H1 (cell line): ENCODE data around the gene ETF1. TPM values are rescaled to one million over a fixed set of nuclear protein-coding genes. Genes with fewer than 3 reads are reported as not detected.

Source experiments
- CTCF ChIA-PET: fragments of 300-600 bp; sonication (Branson Sonifier 250); formaldehyde crosslinking; loops from one replicate; lab custom pipeline; 2021; ENCODE audit not compliant: partially characterized antibody; lab: Charles Lee
- POLR2A ChIA-PET: fragments of 300-600 bp; sonication (Branson Sonifier 250); formaldehyde crosslinking; loops from one replicate; lab custom pipeline; 2021; ENCODE audit warnings: inconsistent platforms; ENCODE audit not compliant: partially characterized antibody; lab: Charles Lee
- DNase-seq, 2 experiments: peaks; one replicate each; pipeline versions ENCODE4 v3.0.0 to v3.0.0-alpha.2; 2010 to 2022; ENCODE audit warnings: low spot score in 2 of 2, low read depth in 1 of 2, mixed read lengths in 1 of 2
- FAIRE-seq: peaks from 2 replicates; lab custom pipeline; 2011; peaks lifted over from hg19 to GRCh38; lab: Jason Lieb, UNC
- H2AFZ ChIP-seq: 2 replicates; pipeline ENCODE4 v1.8.1; 2012; ENCODE audit warnings: low read length, inconsistent platforms
- H2AK5ac ChIP-seq: 2 replicates; pipeline ENCODE4 v1.6.1; 2013; ENCODE audit warnings: low read depth, low read length
- H2BK120ac ChIP-seq: replicated peaks from 2 replicates; pipeline ENCODE3; 2013; ENCODE audit warnings: low read depth, low read length, inconsistent platforms
- H2BK12ac ChIP-seq: 2 replicates; pipeline ENCODE4 v1.6.1; 2013; ENCODE audit warnings: low read depth, low read length
- H2BK15ac ChIP-seq: 2 replicates; pipeline ENCODE4 v1.6.1; 2013; ENCODE audit warnings: low read length
- H2BK20ac ChIP-seq: 2 replicates; pipeline ENCODE4 v1.6.1; 2013; ENCODE audit warnings: low read length
- H2BK5ac ChIP-seq: 2 replicates; pipeline ENCODE4 v1.6.1; 2013; ENCODE audit warnings: low read depth, low read length
- H3K14ac ChIP-seq: 2 replicates; pipeline ENCODE4 v1.6.1; 2013; ENCODE audit warnings: inconsistent platforms; ENCODE audit not compliant: insufficient read length
- H3K18ac ChIP-seq: 2 replicates; pipeline ENCODE4 v1.6.1; 2013; ENCODE audit warnings: low read length; ENCODE audit errors: extremely low read depth
- H3K23ac ChIP-seq: 2 replicates; pipeline ENCODE4 v1.6.1; 2013; ENCODE audit warnings: inconsistent platforms; ENCODE audit not compliant: insufficient read length
- H3K23me2 ChIP-seq: 2 replicates; pipeline ENCODE4 v1.6.1; 2013; ENCODE audit warnings: low read depth, low read length
- H3K27ac ChIP-seq: 2 replicates; pipeline ENCODE4 v1.6.1; 2011; ENCODE audit warnings: low read depth, low read length, inconsistent platforms
- H3K27me3 ChIP-seq, 4 experiments: replicated peaks in 1 of 4; 1 replicate in 1 of 4; 2 replicates in 3 of 4; pipeline versions ENCODE4 v1.6.1 to v1.8.1; 2011 to 2013; ENCODE audit warnings: low read length in 3 of 4, mild to moderate bottlenecking in 3 of 4, inconsistent platforms in 2 of 4, mixed read lengths in 2 of 4, moderate library complexity in 1 of 4; ENCODE audit not compliant: control insufficient read depth in 3 of 4, insufficient read depth in 3 of 4; ENCODE audit errors: extremely low read depth in 1 of 4
- H3K36me3 ChIP-seq, 4 experiments: 2 replicates each; pipeline versions ENCODE4 v1.6.1 to v1.8.1; 2011 to 2013; ENCODE audit warnings: mild to moderate bottlenecking in 4 of 4, low read length in 3 of 4, moderate library complexity in 2 of 4, control low read depth in 1 of 4, inconsistent platforms in 1 of 4; ENCODE audit not compliant: insufficient read depth in 4 of 4, control insufficient read depth in 2 of 4
- H3K4ac ChIP-seq: replicated peaks from 2 replicates; pipeline ENCODE3; 2013; ENCODE audit warnings: low read length, low read depth, mixed read lengths, inconsistent platforms; ENCODE audit not compliant: insufficient read length
- H3K4me1 ChIP-seq, 4 experiments: replicated peaks in 1 of 4; 1 replicate in 1 of 4; 2 replicates in 3 of 4; pipeline versions ENCODE4 v1.6.1 to v1.8.1; 2011 to 2013; ENCODE audit warnings: low read length in 3 of 4, inconsistent platforms in 2 of 4, mixed read lengths in 1 of 4; ENCODE audit not compliant: insufficient read depth in 4 of 4, control insufficient read depth in 3 of 4
- H3K4me2 ChIP-seq, 2 experiments: 2 replicates each; pipeline versions ENCODE4 v1.6.1 to v1.8.1; 2011 to 2013; ENCODE audit warnings: low read depth in 2 of 2, low read length in 2 of 2, control low read depth in 1 of 2, inconsistent platforms in 1 of 2, mild to moderate bottlenecking in 1 of 2; ENCODE audit not compliant: insufficient read depth in 1 of 2
- H3K4me3 ChIP-seq, 4 experiments: fragments of 200-600, 300-600 bp in 1 of 4; sonication (generic), shearing (Covaris generic), sonication (Bioruptor Twin) in 1 of 4; 2 replicates each; pipeline versions ENCODE4 v1.5.1 to v1.8.1; 2011 to 2016; ENCODE audit warnings: low read length in 4 of 4, low read depth in 3 of 4, control low read depth in 2 of 4, inconsistent platforms in 2 of 4, mild to moderate bottlenecking in 2 of 4, mixed read lengths in 1 of 4, moderate library complexity in 1 of 4; ENCODE audit not compliant: insufficient read depth in 2 of 4; ENCODE audit errors: extremely low read depth in 1 of 4
- H3K56ac ChIP-seq: replicated peaks from 2 replicates; pipeline ENCODE3; 2013; ENCODE audit warnings: low read depth, mild to moderate bottlenecking, mixed read lengths, low read length, inconsistent platforms; ENCODE audit not compliant: insufficient read length
- H3K79me1 ChIP-seq: 2 replicates; pipeline ENCODE4 v1.6.1; 2013; ENCODE audit warnings: low read depth, low read length, control low read depth
- H3K79me2 ChIP-seq, 2 experiments: 2 replicates each; pipeline versions ENCODE4 v1.6.1 to v1.8.1; 2012 to 2013; ENCODE audit warnings: low read length in 2 of 2, mild to moderate bottlenecking in 2 of 2, inconsistent platforms in 1 of 2; ENCODE audit not compliant: insufficient read depth in 2 of 2, control insufficient read depth in 1 of 2
- H3K9ac ChIP-seq, 4 experiments: replicated peaks in 1 of 4; 1 replicate in 1 of 4; 2 replicates in 3 of 4; pipeline versions ENCODE4 v1.6.1 to v1.8.1; 2011 to 2013; ENCODE audit warnings: low read depth in 3 of 4, low read length in 3 of 4, control low read depth in 2 of 4, mild to moderate bottlenecking in 2 of 4, moderate library complexity in 2 of 4, inconsistent platforms in 1 of 4; ENCODE audit errors: extremely low read depth in 1 of 4
- H3K9me3 ChIP-seq, 2 experiments: 2 replicates each; pipeline versions ENCODE4 v1.6.1 to v1.8.1; 2012 to 2013; ENCODE audit warnings: mild to moderate bottlenecking in 2 of 2, moderate library complexity in 2 of 2, control low read depth in 1 of 2, inconsistent platforms in 1 of 2, low read depth in 1 of 2, low read length in 1 of 2, mixed read lengths in 1 of 2; ENCODE audit not compliant: insufficient read depth in 2 of 2
- H4K20me1 ChIP-seq, 2 experiments: replicated peaks in 1 of 2; 2 replicates each; pipeline versions ENCODE3 to v1.8.1; 2011 to 2013; ENCODE audit warnings: inconsistent platforms in 2 of 2, low read length in 2 of 2, mild to moderate bottlenecking in 1 of 2; ENCODE audit not compliant: insufficient read depth in 2 of 2, control insufficient read depth in 1 of 2
- H4K5ac ChIP-seq: 2 replicates; pipeline ENCODE4 v1.6.1; 2013; ENCODE audit warnings: low read length, low read depth, mixed read lengths, inconsistent platforms; ENCODE audit not compliant: insufficient read length
- H4K8ac ChIP-seq: 2 replicates; pipeline ENCODE4 v1.8.0; 2013; ENCODE audit warnings: mild to moderate bottlenecking, moderate library complexity, low read length, inconsistent platforms; ENCODE audit not compliant: insufficient read depth; ENCODE audit errors: extremely low read depth
- H4K91ac ChIP-seq: replicated peaks from 2 replicates; pipeline ENCODE3; 2013; ENCODE audit warnings: low read length, mixed read lengths, inconsistent platforms; ENCODE audit not compliant: insufficient read length
- ATF2 ChIP-seq: IDR thresholded peaks from 2 replicates; pipeline ENCODE4 v1.6.1; 2012; ENCODE audit warnings: low read length, inconsistent platforms
- CBX8 ChIP-seq: fragments of 300-800, 300-1000 bp; sonication (generic); IDR thresholded peaks from 2 replicates; pipeline ENCODE4 v1.7.1; 2016; ENCODE audit warnings: low read depth, low read length, borderline replicate concordance
- CTCF ChIP-seq, 3 experiments: IDR thresholded peaks; 1 replicate in 2 of 3; 2 replicates in 1 of 3; pipeline versions ENCODE4 v1.5.1 to v1.6.1; 2011; ENCODE audit warnings: low read length in 3 of 3, mild to moderate bottlenecking in 3 of 3, inconsistent platforms in 2 of 3, low read depth in 1 of 3, moderate library complexity in 1 of 3; ENCODE audit not compliant: insufficient read depth in 1 of 3; ENCODE audit errors: control extremely low read depth in 1 of 3
- RXRA ChIP-seq: IDR thresholded peaks from 2 replicates; pipeline ENCODE4 v1.6.1; 2011; ENCODE audit warnings: low read depth, mild to moderate bottlenecking, low read length, moderate library complexity; ENCODE audit not compliant: insufficient read depth
- YY1 ChIP-seq: IDR thresholded peaks from 2 replicates; pipeline ENCODE4 v1.6.1; 2011; ENCODE audit warnings: low read depth, mild to moderate bottlenecking, low read length
- WGBS, 2 experiments: shearing (Covaris generic) in 1 of 2; methylation state at CpG; one replicate each; pipeline versions ENCODE4 v1.1.6 to v1.1.7; 2013 to 2015; ENCODE audit warnings: low lambda C conversion rate in 2 of 2, mixed read lengths in 2 of 2, inconsistent platforms in 1 of 2, low coverage in 1 of 2, missing lambda C conversion rate in 1 of 2; ENCODE audit not compliant: insufficient replicate concordance in 2 of 2, insufficient coverage in 1 of 2, insufficient read length in 1 of 2; ENCODE audit errors: extremely low coverage in 1 of 2, missing lambda C conversion rate in 1 of 2; 5-methylcytosine and 5-hydroxymethylcytosine counted together
- polyA plus RNA-seq, 7 experiments: library from polyadenylated mRNA; depleted of rRNA in 3 of 7; stranded (reverse) in 5 of 7; unstranded in 2 of 7; fragments of >200 nt in 5 of 7; fragments of 200-250 nt in 2 of 7; gene quantifications; 1 replicate in 5 of 7; 2 replicates in 1 of 7; 4 replicates in 1 of 7; pipeline versions ENCODE4 v1.2.1 to v1.2.3, GENCODE V29; 2011 to 2013; ENCODE audit warnings: missing spikeins in 2 of 7, mixed read lengths in 2 of 7
- total RNA-seq: library from RNA; stranded (reverse); fragmentation: NEBNext Ultra II Directional; extraction: Animal tissue kit (Norgen Biotek cat#: 25700); gene quantifications from 2 replicates; pipeline ENCODE4 v1.2.1, GENCODE V29; 2021

Gene ETF1
- total and polyA plus RNA-seq, 2 of the 8 experiments (the other 6 are each of a cell fraction or from before 2014, with no cell fraction given) = 50.5 to 168 TPM

DNA sequence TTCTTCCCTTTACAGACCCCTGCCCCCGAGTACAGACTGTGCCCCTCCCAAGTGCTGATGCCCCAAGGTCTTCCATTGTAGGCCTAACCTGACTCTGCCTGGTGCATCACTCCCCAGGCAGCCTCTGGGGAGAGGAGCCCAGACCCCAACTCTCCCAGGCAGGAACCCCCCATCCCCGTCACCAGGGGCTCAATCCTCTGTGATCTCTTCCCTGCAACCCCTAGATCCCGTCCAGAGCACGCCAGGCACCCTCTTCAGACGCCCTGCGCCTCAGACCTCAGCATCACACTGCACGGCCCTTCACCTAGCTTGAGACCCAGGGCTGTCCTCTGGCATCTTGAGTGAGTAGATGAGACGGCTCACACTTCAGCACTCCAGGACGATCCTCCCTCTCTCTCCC lies 84.2 kb downstream of the ETF1 start:
- DNase-seq (no peak), FAIRE-seq (no peak)
- H3K23ac ChIP-seq = no peak overlapping the region
- POLR2A ChIA-PET = interaction anchor here (5.8 to 15.1 kb wide), 2 partner anchors 40 to 84 kb away, joined by 21 to 294 read pairs; partner anchors contain the start of gene ETF1
- H3K18ac ChIP-seq = no peak overlapping the region
- H3K4ac ChIP-seq = no peak overlapping the region
- no peak overlapping the region for H2BK15ac ChIP-seq
- H2BK20ac ChIP-seq = no peak overlapping the region
- 93% methylated on average over 8 of the region's 9 CpGs; no CpG with 5 or more reads in 1 of the 2 experiments for WGBS, 2 experiments
- no peak overlapping the region for H2AFZ ChIP-seq
- H3K14ac ChIP-seq = no peak overlapping the region
- no peaks in the 10 kb centered on the region for H3K27me3 ChIP-seq
- no peak overlapping the region for H2BK12ac ChIP-seq
- no peak overlapping the region for H2BK120ac ChIP-seq
- CTCF ChIA-PET = interaction anchor here (1.3 to 24.9 kb wide), 3 partner anchors 9 to 71 kb away, joined by 3 to 532 read pairs (median 215); no protein-coding TSS in a partner anchor
- H3K36me3 ChIP-seq = no peaks in the 10 kb centered on the region
- TF ChIP-seq CBX8 = no peak
- no peak for TF ChIP-seq CTCF (IDR thresholded peaks at IDR 0.05; ENCODE audit: control extremely low read depth in 1 of 3, insufficient read depth in 1 of 3, low read depth in 1 of 3, low read length in 3 of 3)
- TF ChIP-seq ATF2 = no peak
- no peak for TF ChIP-seq RXRA
- TF ChIP-seq YY1 = no peak
- H2AK5ac ChIP-seq = no peak overlapping the region
- no peak overlapping the region for H4K5ac ChIP-seq
- no peaks in the 10 kb centered on the region for H3K79me1 ChIP-seq
- H3K23me2 ChIP-seq = peaks cover 5% of the 10 kb centered on the region
- H3K4me1 ChIP-seq = peaks cover 1 to 14% (median 7%) of the 10 kb centered on the region in 4 experiments; a peak in 5 of 7 replicates
- H3K9ac ChIP-seq = no peak overlapping the region; a peak in 1 of 7 replicates
- H4K20me1 ChIP-seq = no peaks in the 10 kb centered on the region
- no peak overlapping the region; the same call in 1 of the 2 replicates for H4K8ac ChIP-seq
- no peak overlapping the region for H3K4me2 ChIP-seq
- H3K79me2 ChIP-seq = no peaks in the 10 kb centered on the region
- H3K56ac ChIP-seq = no peak overlapping the region
- no peaks in the 10 kb centered on the region for H3K9me3 ChIP-seq
- H3K4me3 ChIP-seq = no peak overlapping the region
- H3K27ac ChIP-seq = no peak overlapping the region
- H4K91ac ChIP-seq = no peak overlapping the region
- no peak overlapping the region for H2BK5ac ChIP-seq
